ENCODE data around the gene FMNL3. TPM values are rescaled to one million over a fixed set of nuclear protein-coding genes. Genes with fewer than 3 reads are reported as not detected.

FMNL3 gene
- total and polyA plus RNA-seq, 2 of the 13 experiments (the other 11 are each of a cell fraction or from before 2014, with no cell fraction given), result 0.44 to 1.1 TPM

- Histone ChIP-seq H3K4me1 (ENCODE audit: insufficient read depth, low read length) (peaks cover 51% of the 10 kb centered on the region), H3K36me3 (replicated peaks in 1 of 2; ENCODE audit: control insufficient read depth in 1 of 2, insufficient read depth in 2 of 2, low read length in 2 of 2) (peaks cover 0 to 1% of the 10 kb centered on the region in 2 experiments; a peak in 2 of 5 replicates), H2AFZ (ENCODE audit: low read length) (peak overlapping the region; percentile 61), H3K27ac (ENCODE audit: extremely low read length, insufficient read depth, low read length) (peak overlapping the region; percentile 87), H3K4me3 (replicated peaks in 1 of 3; ENCODE audit: insufficient read depth in 1 of 3, low read depth in 2 of 3, low read length in 3 of 3) (peak overlapping the region in 1 of 3 experiments; percentile 13; a peak in 1 of 6 replicates), H3K79me2 (ENCODE audit: insufficient read depth, low read length) (no peaks in the 10 kb centered on the region), H3K27me3 (ENCODE audit: control insufficient read depth in 1 of 2, insufficient read depth in 2 of 2, low read length in 2 of 2) (no peaks in the 10 kb centered on the region; a peak in 1 of 5 replicates), H3K9me3 (ENCODE audit: low read length) (no peaks in the 10 kb centered on the region), H3K9ac (ENCODE audit: insufficient read depth, low read depth, low read length) (peak overlapping the region; percentile 75), H4K20me1 (ENCODE audit: insufficient read depth, low read length) (no peaks in the 10 kb centered on the region), H3K4me2 (ENCODE audit: low read depth, low read length) (peak overlapping the region; percentile 53)
- BruUV-seq (replicated peaks), result no TSS peak
- in situ Hi-C loops (cut with HindIII; ENCODE audit: extremely low pct_ligation_motif_present, low pct_unique_long_range_greater_than_20kb), result loop anchor here (5.0 kb wide), 1 partner anchor 65 kb away; the partner anchor contains the start of gene FMNL3
- CTCF ChIA-PET (ENCODE audit: low intra/inter-chr PET ratio, low total read pairs), result no interaction called here
- DNase-seq (ENCODE audit: low spot score) (peak; percentile 86), FAIRE-seq (peak; percentile 30), ATAC-seq (peak; percentile 97)
- intact Hi-C loops (cut with micrococcal nuclease; ENCODE audit: unreplicated experiment), result no loop called here
- POLR2A ChIA-PET, result interaction anchor here (1.0 to 1.9 kb wide), 4 partner anchors 19 to 185 kb away, joined by 3 to 15 read pairs (median 4); partner anchors contain the start of genes NCKAP5L, PRPF40B and TMBIM6
- WGBS (ENCODE audit: low lambda C conversion rate), result 100% methylated on average over 1 of the region's 11 CpGs
- TF ChIP-seq SMC3 (IDR thresholded peaks at IDR 0.05; ENCODE audit: low read length), result no peak
- no peak for TF ChIP-seq ATAD3A (CRISPR knock-in tag; IDR thresholded peaks at IDR 0.05)
- no peak for TF ChIP-seq MTF1 (CRISPR knock-in tag; IDR thresholded peaks at IDR 0.05)
- peak; percentile 66 for TF ChIP-seq ASH2L (IDR thresholded peaks at IDR 0.05; ENCODE audit: insufficient read length, low read depth, low read length)
- TF ChIP-seq, protein P1, sequence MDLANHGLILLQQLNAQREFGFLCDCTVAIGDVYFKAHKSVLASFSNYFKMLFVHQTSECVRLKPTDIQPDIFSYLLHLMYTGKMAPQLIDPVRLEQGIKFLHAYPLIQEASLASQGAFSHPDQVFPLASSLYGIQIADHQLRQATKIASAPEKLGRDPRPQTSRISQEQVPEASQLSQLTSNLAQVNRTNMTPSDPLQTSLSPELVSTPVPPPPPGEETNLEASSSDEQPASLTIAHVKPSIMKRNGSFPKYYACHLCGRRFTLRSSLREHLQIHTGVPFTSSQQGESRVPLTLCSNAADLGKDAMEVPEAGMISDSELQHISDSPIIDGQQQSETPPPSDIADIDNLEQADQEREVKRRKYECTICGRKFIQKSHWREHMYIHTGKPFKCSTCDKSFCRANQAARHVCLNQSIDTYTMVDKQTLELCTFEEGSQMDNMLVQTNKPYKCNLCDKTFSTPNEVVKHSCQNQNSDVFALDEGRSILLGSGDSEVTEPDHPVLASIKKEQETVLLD (CRISPR knock-in tag; IDR thresholded peaks at IDR 0.05; ENCODE audit: low read depth), result 0 out of 2 replicates have a peak, but pooled peaks have one; percentile 18
- TF ChIP-seq NFYC (CRISPR knock-in tag; IDR thresholded peaks at IDR 0.05), result peak; percentile 38
- peak in 1 of 2 experiments; percentile 24; a peak in 1 of 4 replicates for TF ChIP-seq EP300 (IDR thresholded peaks at IDR 0.05; ENCODE audit: low read depth in 2 of 2, low read length in 2 of 2)
- peak; percentile 40; the same call in 1 of the 2 replicates for TF ChIP-seq EP300 (CRISPR knock-in tag; IDR thresholded peaks at IDR 0.05; ENCODE audit: borderline replicate concordance)
- 0 out of 2 replicates have a peak, but pooled peaks have one; percentile 11 for TF ChIP-seq HMG20A (CRISPR knock-in tag; IDR thresholded peaks at IDR 0.05; ENCODE audit: borderline replicate concordance)
- TF ChIP-seq, protein P2, sequence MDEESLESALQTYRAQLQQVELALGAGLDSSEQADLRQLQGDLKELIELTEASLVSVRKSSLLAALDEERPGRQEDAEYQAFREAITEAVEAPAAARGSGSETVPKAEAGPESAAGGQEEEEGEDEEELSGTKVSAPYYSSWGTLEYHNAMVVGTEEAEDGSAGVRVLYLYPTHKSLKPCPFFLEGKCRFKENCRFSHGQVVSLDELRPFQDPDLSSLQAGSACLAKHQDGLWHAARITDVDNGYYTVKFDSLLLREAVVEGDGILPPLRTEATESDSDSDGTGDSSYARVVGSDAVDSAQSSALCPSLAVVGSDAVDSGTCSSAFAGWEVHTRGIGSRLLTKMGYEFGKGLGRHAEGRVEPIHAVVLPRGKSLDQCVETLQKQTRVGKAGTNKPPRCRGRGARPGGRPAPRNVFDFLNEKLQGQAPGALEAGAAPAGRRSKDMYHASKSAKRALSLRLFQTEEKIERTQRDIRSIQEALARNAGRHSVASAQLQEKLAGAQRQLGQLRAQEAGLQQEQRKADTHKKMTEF (CRISPR knock-in tag; IDR thresholded peaks at IDR 0.05), result peak; percentile 22; the same call in 1 of the 2 replicates
- TF ChIP-seq RCOR2 (CRISPR knock-in tag; IDR thresholded peaks at IDR 0.05), result 0 out of 2 replicates have a peak, but pooled peaks have one; percentile 28
- 0 out of 2 replicates have a peak, but pooled peaks have one; percentile 11 for TF ChIP-seq NFATC3 (CRISPR knock-in tag; IDR thresholded peaks at IDR 0.05)
- peak; percentile 88 for TF ChIP-seq ZSCAN25 (CRISPR knock-in tag; IDR thresholded peaks at IDR 0.05)
- TF ChIP-seq, protein P3, sequence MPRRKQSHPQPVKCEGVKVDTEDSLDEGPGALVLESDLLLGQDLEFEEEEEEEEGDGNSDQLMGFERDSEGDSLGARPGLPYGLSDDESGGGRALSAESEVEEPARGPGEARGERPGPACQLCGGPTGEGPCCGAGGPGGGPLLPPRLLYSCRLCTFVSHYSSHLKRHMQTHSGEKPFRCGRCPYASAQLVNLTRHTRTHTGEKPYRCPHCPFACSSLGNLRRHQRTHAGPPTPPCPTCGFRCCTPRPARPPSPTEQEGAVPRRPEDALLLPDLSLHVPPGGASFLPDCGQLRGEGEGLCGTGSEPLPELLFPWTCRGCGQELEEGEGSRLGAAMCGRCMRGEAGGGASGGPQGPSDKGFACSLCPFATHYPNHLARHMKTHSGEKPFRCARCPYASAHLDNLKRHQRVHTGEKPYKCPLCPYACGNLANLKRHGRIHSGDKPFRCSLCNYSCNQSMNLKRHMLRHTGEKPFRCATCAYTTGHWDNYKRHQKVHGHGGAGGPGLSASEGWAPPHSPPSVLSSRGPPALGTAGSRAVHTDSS (CRISPR knock-in tag; conservative IDR thresholded peaks at IDR 0.05), result no peak
- TF ChIP-seq SRY (CRISPR knock-in tag; IDR thresholded peaks at IDR 0.05), result 0 out of 2 replicates have a peak, but pooled peaks have one; percentile 38
- TF ChIP-seq NFKB2 (CRISPR knock-in tag; IDR thresholded peaks at IDR 0.05; ENCODE audit: borderline replicate concordance), result 0 out of 2 replicates have a peak, but pooled peaks have one; percentile 29
- TF ChIP-seq ZNF230 (CRISPR knock-in tag; IDR thresholded peaks at IDR 0.05), result peak; percentile 67; the same call in 1 of the 2 replicates
- peak; percentile 70 for TF ChIP-seq UBTF (CRISPR knock-in tag; IDR thresholded peaks at IDR 0.05)
Measured at GRCh38 chr12:49642370-49642802, 64.8 kb downstream of the FMNL3 start.
